Right kidney (tissue), 1 donor: ENCODE data around the gene SVOP.

ENCODE experiments used
- DNase-seq: peaks from one replicate; pipeline ENCODE4 v3.0.0-alpha.2; 2016

Gene SVOP

GRCh38 chr12:108973629-108974152 is 47.2 kb downstream of the SVOP start:
- DNase-seq: no peak

DNA sequence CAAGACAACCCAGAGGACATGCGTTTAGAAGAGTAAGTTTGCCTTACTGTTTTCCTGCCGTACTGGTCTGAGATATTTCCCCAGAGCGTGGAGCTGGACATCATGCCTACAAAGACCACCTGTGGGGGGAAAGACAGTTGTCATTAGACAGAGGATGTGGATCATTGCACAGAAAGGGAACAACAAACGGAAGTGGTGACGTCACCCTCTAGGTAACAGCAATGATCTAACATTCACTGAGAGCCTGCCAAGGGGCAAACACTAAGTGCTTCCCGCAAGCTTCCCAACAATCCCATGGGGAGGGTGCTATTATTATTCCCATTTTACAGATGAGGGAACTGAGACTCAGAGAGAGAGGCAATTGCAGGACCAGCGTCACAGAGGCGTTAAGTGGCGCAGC is 48.5 kb downstream of the SVOP start:
- no peak for DNase-seq

DNA sequence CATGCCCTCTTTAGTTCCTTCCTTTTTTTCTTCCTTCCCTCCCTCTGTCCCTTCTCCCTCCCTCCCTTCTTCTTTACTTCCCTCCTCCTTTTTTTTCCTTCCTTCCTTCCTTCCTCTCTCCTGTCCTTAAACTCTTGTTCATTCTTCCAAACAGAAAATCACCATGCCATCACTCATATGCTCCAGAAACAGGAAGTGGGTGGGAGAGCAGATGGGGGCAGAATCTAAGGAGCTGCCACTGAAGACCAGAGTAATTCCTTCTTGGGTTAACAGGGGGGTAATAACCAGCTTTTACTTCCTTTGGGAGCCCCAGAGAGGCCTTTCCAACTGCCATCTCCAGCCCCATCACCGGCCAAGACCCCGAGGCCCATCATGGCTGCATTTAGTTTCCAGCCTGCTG is 51.2 kb downstream of the SVOP start:
- no peak for DNase-seq

- DNase-seq: no peak
Measured at GRCh38 chr12:108967869-108968540, 52.9 kb downstream of the SVOP start.

- no peak for DNase-seq
Measured at GRCh38 chr12:108966378-108967151, 54.3 kb downstream of the SVOP start.

DNA sequence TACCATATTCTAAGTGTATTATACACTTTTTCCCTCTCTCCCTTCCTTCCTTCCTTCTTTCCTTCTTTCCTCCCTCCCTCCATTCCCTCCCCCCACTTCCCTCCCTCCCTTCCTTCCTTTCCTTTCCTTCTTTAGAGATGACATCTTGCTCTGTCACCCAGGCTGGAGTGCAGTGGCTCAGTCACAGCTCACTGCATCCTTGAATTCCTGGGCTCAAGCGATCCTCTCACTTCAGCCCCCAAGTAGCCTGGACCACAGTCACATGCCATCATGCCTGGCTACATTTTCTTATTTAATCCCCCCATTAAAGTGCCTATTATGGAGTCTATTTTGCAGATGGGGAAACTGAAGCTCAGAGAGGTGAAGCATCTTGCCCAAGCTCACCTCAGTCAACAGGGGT is 55.0 kb downstream of the SVOP start:
- DNase-seq: no peak

DNA sequence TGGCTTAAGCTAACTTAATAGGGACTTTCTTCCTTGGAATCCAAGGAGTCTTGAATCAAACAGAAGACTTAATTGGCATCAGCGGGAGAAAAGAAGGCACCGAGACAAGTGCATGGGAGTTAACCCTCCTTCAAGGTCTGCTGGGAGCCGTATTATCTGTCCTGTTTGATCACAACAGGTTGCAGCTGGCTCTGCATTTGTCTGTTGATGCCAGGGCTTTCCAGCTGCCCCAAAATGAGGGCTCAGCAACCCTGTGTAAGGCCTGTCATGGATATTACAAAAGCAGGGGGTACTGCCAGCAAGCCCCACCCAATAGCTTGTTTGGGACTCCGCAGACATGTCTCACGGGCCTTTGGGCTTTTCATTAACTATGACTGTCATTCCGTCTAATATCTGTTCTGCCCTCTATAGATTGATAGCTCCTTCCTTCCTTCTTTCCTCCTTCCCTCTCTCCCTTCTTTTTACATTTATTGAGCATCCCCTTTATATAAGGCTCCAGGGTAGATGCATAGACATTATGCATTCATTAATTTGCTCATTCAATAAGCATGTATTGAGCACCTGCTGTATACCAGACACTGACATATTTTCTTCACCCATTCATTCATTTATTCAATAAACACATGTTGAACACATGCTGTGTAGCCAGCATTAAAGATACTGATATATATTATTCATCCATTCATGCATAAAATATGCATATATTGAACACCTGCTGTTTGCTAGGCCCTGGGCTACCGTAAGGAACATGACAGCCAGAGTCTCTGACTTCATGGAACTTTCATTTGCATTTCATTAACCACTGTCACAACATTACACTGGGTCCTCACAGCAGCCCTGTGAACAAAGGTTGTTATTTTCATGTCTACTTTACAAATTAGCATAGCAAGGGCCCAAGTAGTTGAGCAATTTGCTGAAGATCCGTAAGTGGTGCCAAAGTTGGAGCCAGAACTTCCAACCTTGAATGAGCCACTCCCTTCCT is 56.2 kb downstream of the SVOP start:
- DNase-seq: no peak

- DNase-seq: no peak
Measured at GRCh38 chr12:108962256-108962655, 58.6 kb downstream of the SVOP start.

DNA sequence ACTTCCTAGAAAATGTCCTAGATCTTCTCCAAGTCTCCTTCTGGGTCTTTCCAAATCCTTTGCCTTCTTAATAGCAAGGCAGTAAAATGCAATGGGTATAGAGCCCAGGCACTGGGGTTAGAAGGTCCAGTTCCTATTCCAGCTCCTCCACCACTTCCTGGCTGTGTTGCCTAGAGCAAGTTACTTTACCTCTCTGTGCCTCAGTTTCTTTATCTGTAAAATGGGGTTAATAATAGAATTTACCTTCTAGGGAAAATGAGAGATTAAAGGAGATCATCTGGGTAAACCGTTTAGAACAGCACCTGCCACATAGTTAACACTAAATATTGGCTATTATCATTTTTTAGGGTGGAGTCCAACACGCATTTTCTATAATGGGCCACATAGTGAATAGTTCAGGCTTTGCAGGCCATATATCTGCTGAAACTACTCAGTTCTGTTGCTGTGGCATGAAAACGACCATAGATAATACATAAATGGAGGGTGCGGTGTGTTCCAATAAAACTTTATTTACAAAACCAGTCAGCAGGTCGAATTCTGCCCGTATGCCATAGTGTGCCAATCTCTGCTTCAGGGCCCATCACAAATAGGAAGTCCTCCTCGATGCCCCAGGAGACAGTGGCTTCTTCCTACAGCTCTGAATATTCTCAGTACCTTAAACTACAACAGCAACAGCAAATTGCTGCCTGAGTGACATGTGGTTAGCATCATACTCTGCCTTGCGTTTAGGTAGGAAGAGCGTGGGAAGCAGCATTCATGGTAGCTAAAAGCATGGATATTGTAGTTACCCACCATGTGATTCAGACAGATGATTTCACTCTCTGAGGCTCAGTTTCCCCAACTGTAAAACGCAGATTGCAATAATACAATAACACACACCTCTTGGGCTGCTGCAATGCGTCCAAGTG is 60.9 kb downstream of the SVOP start:
- no peak for DNase-seq

DNA sequence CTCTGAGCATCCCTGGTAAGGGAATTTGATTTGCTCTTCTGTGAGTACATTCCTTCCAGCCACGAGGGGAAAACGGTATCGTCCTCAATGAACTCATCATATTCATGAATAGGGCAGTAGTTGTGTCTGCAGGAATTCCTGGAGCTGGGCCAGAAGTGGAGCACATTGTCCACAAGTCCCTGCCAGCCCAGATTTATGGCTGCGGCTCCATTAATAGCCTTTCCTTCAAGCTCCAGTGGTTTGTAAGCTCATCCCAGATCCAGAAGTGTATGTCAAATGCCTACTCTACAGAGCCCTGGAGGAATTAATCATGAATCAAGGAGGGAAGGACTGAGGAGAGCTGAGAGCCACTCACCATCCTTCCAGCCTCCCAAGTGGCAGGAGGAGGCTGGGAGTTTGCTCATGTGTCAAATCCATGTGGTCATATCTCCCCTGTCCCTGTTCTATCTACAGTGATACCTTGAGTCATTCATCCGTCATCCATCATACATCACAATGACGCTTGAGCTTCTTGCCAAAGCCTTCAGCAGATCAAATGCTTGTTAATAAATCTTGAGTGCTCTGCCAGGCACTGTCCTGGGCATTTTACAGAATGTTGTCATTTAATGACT is 65.5 kb downstream of the SVOP start:
- peak; percentile 31 for DNase-seq

- peak; percentile 66 for DNase-seq
Measured at GRCh38 chr12:108950991-108951739, 69.7 kb downstream of the SVOP start.

- DNase-seq: no peak
Measured at GRCh38 chr12:108949976-108950375, 70.9 kb downstream of the SVOP start.

DNA sequence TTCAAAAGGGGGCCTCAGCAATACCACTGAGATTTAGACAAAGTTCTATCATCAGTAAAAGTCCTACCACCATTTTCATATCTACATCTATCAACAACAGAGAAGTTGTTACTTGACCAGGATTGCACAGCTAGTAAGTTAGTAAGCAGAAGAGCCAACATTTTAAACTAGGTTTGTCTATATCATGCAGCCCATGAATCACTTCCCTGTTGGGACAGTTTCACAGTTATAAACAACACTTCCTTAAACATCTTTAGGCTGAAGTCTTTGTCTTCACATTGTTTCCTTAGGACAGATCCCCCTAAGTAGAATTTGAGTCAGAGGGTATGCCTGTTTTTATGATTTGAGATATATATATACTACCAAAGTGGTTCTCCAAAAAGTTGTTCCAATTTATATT is 72.5 kb downstream of the SVOP start:
- no peak for DNase-seq

DNA sequence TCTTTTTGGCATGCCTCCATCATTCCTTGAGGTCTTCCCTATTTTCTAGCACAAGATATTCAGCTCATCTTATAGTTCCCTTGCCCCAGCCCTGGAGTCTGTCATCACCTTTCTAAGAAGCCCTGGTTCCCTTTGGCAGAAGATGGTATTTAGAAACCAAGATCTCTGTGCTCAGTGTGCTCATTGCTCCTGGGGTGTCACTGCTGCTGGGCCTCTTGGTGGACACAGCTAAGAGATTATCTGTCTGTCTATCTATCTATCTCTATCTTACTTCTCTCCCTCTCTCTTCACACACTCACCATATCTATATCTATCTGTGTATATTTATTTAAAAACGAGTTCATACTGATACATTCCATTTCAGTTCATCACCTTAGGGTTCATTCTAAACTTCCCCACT is 73.8 kb downstream of the SVOP start:
- DNase-seq: no peak

GRCh38 chr12:108940138-108940537 is 80.7 kb downstream of the SVOP start:
- DNase-seq: no peak

DNA sequence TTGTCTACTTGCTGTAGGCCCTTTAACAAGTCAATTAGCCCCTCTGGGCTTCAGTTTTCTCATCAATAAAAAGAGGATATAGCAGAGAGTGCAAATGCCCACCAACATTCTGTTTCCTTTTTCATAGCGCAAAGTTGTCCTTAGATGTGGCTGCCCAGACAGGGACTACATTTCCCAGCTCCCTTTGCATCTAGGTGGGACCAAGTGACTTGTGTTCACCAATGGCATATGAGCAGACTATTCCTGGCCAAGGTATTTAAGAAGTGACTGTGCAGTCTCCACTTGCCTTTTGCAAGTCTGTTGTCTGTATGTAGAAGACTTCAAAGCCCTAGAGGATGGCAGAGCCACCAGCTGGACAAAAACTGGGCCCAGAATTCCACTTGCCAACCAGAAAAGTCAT is 81.3 kb downstream of the SVOP start:
- DNase-seq: no peak

- no peak for DNase-seq
Measured at GRCh38 chr12:108938247-108938924, 82.5 kb downstream of the SVOP start.

DNA sequence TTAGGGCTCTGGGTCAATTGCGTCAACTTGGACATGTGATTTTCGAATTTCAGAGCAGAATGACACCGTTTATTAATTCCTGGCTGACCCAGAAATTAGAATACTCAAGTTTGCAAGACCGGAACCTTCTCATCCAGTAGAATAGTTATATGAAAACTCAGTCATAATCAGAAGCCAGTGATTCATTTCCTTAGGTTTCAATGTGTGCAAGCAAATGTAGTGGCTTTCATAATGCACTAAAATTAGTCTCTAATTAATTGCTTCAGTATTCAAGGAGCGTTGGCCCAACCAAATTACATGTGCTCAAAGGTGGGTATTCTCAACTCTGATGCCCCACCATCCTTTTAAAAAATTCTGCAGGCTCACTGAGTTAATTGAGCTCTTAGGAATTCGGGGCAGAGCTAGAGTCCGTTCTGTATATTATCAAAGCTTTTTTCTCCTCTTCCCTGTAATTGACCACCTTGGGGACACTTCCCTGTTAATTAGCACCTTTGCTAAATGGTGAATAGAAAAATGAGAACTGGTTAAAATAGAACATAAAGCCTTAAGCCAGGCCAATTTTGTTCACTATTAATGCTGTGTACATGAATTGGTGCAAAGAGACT is 85.6 kb downstream of the SVOP start:
- no peak for DNase-seq

DNA sequence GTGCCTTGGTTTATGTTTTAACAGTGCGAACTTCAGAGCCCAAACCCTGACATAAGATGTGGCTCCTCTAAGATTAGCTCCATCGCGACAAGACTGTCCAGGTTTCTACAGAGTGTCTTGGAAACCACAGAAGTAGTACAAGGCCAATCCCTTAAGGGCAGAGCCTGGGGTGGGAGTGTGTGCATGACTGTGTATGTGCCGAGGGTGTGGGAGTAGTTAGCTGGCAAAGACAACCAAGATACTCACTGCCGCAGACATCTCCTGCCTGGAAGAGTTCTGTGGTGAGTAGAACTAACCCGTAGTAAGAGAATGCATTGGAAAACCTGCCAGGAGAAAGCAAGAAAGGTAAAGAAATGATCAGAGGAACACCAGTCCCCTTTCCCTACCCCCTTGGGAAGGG is 86.9 kb downstream of the SVOP start:
- no peak for DNase-seq
